ENCODE data around the gene IWS1.
"Not testable (repeated sequence)": the region's sequence is repeated elsewhere in the genome, so short reads cannot be mapped to it uniquely, and the experiment has no call there.

IWS1 gene

DNA sequence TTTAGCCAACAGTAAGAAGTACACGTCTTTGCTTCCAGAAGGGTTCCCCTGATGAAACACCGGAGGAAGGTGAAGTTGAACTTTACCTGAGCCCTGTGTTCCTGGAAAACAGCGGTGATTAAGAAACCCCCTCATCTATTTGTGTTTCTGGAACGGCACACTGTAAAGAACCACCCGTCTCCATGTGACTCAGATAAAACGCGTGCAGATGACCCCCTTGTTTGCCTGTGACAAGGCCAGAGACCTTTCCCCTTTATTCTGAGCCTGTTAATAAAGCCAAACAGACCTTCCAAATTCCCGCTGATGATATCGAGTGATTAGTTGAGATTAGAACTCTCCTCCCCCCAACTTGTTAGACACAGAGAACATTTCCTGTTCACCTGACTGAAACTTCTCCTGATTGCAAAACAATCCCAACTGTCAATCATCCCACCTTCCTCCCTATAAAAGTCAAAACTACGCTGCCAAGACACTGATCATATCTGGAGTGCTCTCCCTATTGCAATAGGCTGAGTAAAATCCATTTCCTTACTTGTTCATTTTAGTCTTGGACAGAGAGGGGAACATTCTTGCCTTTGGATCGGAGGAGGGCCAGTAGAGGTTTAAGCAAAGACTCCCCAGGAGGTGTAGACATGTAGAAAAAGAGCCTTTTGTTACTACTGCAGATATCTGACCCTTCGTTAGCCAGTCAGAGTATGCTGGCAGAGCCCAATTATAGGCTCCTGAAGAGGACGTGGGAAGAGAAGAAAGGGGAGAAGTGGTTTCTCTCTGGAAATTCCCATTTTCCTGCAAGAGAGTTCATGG is 914 bp upstream of the IWS1 start:
- DNase-seq: peak in 1 of 3 donors; percentile 21

GRCh38 chr2:127525691-127526131 is 578 bp downstream of the IWS1 start:
- DNase-seq: peak in 2 of 3 donors; percentile 13 to 23

DNA sequence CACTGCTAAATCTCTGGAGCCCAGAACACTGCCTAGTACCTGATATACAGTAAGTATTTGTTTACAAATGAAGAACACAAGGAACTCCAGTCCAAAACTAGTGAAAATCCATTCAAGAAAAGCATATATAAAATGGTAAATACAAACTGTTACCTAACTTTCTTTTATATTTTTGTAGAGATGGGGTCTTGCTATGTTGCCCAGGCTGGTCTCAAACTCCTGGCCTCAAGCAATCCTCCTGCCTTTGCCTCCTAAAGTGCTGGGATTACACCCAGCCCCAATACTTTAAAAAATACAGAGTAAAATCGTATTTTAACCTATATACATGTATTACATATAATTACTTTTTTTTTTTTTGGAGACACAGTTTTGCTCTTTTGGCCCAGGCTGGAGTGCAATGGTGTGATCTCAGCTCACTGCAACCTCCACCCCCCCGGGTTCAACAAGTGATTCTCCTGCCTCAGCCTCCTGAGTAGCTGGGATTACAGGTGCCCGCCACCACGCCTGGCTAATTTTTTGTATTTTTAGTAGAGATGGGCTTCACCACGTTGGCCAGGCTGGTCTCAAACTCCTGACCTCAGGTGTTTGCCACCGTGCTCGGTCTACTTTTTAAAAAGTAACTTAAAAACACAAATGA is 2.0 kb downstream of the IWS1 start:
- DNase-seq: not testable (repeated sequence)

GRCh38 chr2:127523269-127523939 is 2.9 kb downstream of the IWS1 start:
- DNase-seq: no peak

GRCh38 chr2:127520424-127520823 is 5.9 kb downstream of the IWS1 start:
- DNase-seq: no peak

DNA sequence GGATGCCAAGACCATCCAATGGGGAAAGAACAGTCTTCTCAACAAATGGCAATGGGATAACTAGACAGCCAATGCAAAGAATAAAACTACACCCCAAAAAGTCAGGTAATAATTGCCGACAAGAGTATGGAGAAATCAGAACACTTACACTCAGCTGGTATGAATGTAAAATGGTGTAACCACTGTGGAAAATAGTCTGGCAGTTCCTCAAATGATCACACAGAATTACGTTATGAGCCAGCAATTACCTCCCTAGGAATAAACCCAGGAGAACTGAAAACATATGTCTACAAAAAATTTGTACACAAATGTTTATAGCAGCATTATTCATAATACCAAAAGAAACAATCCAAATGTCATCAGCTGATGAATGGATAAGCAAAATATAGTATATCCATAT is 8.8 kb downstream of the IWS1 start:
- no peak for DNase-seq

DNA sequence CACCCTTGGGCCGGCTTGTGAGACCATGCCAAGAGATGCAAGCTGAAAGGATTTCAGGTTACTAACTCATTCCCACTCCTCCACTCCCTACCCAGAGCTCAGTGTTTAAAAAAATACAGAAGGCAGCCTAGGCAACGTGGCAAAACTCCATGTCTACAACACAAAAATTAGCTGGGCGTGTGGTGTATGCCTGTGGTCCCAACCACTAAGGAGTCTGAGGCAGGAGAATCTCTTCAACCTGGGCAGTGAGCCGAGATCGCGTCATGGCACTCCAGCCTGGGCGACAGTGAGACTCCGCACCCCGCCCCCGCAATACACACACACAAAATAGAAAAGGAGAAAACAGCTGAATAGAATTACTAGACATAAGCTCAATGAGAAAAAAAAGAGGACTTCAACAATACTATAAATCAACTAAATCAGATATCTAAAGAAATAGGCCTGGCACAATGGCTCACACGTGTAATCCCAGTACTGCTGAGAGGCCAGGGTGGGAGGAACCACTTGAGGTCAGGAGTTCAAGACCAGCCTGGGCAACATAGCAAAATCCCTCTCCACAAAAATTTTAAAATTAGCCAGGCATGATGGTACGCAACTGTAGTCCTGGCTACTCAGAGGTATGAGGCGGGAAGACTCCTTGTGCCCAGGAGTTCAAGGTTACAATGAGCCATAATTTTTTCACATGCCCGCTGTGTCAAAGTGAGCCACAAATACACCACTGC is 10.1 kb downstream of the IWS1 start:
- no peak for DNase-seq

- no peak for DNase-seq
These were observed 10.8 kb downstream of the IWS1 start for GRCh38 chr2:127515383-127515915.

DNA sequence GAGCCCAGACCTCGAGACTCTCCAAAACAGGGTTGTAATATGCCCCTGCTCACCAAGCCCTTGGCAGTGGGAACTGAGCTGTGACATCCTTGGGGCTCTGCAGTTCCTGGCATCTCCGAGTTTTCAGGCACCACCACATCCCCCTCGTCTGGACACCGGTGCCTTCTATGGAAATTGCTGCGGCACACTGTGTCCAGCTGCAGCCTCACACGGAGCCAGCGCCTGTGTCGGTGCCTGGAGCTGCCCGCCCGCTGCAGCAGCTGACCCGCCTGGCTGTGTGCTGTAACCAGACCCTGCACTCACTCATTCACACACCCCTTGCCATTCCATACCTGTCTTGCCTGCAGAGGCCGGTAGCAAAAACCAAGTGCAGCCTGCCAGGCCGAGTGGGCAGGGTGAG is 11.8 kb downstream of the IWS1 start:
- no peak for DNase-seq

- no peak for DNase-seq
These were observed 12.2 kb downstream of the IWS1 start for GRCh38 chr2:127514076-127514475.

DNA sequence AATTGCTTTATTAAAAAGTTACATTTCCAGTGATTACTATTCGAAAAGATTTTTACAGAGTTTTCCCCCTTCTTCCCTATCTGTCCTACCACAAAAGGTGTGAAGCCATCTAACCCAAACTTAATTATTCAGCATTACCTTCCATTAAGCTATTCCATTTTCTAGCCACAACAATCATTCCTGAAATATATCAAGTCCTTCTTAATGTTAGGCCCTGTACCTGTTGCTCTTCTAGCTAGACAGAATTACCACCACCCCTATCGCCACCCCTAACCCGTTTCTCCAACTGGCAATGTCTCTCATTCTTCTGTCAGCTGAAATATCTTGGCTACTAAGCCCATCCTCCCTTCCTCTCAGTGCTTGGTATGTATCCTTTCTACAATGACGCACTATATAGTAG is 13.9 kb downstream of the IWS1 start:
- no peak for DNase-seq

- no peak for DNase-seq
These were observed 14.4 kb downstream of the IWS1 start for GRCh38 chr2:127511917-127512316.

- no peak for DNase-seq
These were observed 15.1 kb downstream of the IWS1 start for GRCh38 chr2:127511090-127511695.

- DNase-seq: no peak
These were observed 16.2 kb downstream of the IWS1 start for GRCh38 chr2:127510073-127510472.

- DNase-seq: peak; percentile 89 to 97 (median 94)
These were observed 17.7 kb downstream of the IWS1 start for GRCh38 chr2:127508631-127509034.

- no peak for DNase-seq
These were observed 18.2 kb downstream of the IWS1 start for GRCh38 chr2:127508023-127508630.

DNA sequence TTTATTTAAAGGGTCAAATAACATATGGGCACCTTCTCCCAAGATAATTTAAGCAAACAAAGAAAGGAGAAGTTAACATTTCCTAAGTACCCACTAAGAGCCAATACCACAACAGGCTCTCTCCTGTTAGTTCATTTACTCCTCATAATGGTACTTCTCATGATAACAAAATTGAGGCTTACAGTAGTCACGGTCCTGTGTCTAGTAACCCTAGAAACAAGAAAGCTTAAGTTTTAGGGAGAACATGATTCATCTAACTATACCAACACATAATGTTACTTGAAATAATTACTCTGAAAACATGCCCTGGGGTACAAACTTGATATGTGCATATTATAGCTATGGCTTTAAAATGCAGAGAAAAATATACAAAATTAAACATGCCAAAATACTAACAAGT is 19.8 kb downstream of the IWS1 start:
- peak in 1 of 3 donors; percentile 23 for DNase-seq

DNA sequence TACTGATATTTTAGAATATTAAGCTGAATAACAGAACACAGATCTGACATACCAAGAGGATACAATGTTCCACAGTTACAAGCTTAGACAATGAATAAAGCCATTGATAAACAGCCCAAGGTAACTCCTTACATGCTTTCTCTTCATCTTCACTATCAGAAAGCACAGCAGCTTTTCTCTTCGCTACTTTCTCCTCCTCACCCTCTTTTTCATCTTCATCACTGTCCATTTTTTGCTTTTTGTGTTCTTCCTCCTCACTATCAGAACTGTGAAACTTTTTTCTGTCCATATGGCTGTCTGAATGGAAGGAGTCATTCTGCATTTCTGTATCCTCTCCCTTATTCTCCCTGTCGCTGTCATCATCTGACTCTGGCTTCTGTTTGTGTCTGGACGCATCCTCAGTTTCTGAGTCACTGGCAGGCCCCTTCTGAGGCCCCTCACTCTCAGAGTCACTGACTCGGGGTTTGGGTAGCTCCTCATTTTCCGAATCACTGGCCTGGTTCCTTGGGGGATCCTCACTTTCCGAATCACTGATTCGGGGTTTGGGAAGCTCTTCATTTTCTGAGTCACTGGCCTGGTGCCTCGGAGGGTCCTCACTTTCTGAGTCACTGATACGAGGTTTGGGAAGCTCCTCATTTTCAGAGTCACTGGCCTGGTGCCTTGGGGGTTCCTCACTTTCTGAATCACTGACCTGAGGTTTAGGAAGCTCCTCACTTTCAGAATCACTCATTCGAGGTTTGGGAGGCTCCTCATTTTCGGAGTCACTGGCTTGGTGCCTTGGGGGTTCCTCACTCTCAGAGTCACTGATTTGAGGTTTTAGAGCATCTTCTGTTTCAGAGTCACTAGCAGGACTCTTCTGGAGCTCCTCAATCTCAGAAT is 21.5 kb downstream of the IWS1 start:
- peak; percentile 69 to 84 (median 72) for DNase-seq

GRCh38 chr2:127503491-127503890 is 22.8 kb downstream of the IWS1 start:
- no peak for DNase-seq

DNA sequence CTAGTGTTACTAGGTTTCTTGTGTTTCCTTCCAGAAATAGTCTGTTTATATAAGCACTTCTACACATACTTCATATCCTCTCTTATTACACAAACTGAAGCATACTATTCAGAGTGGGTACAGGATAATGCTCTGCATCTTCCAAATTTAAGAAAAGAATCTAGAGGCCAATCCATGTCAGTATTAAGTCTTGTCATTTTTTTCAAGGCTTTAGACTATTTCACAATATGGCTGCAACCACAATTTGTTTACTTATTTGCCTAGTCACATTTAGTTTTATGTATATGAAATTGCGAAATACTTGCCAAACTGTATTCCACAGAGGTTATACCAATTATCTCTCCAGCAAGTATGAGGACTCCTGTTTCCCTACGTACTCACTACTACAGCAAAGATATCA is 27.9 kb downstream of the IWS1 start:
- peak in 1 of 3 donors; percentile 37 for DNase-seq

DNA sequence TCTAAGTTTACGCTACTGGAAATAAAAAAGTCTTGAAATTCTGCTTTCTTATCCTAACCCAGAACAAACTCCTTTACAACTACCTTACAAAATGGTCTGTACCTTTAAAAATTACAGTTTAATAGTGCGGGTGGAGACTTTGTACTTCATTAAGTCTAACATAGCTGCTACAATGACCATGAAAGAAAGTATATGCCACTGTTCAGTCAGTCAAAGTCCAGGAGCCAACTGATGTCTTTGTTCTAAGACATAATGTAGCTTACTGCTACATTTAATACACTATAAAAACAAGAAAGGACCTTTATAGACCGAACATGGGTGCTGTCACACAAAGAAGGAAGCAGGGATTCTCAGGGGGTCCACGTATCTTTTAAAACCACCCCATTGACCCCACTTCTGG is 36.0 kb downstream of the IWS1 start:
- DNase-seq: no peak

Data from suppressor macrophage treated with lipopolysaccharide for 1 hour (primary cell).